ENCODE measurements around the gene EPS8L2. TPM values are rescaled to one million over a fixed set of nuclear protein-coding genes. Genes with fewer than 3 reads are reported as not detected.
A peak's percentile ranks its signal among the peaks of the same experiment; 100 is the strongest.

Gene EPS8L2
- total RNA-seq, 1 experiment from 2014 or later, result 10.6 TPM

DNA sequence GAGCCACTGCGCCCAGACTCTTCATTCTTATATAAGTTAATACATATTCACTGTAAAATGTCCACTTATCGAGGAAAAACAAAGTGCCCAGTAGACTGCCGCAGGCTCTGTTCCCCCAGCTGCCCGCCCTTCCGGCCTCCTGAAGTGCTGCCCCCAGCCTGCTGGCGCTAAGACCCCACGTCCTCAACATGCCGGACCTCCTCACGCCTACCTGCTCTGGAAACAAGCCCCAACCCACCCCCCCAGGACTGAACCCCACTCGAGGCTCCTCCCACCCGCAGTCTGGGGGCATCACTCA is 70.2 kb downstream of the EPS8L2 start:
- no peak for DNase-seq (ENCODE audit: low read depth)

DNA sequence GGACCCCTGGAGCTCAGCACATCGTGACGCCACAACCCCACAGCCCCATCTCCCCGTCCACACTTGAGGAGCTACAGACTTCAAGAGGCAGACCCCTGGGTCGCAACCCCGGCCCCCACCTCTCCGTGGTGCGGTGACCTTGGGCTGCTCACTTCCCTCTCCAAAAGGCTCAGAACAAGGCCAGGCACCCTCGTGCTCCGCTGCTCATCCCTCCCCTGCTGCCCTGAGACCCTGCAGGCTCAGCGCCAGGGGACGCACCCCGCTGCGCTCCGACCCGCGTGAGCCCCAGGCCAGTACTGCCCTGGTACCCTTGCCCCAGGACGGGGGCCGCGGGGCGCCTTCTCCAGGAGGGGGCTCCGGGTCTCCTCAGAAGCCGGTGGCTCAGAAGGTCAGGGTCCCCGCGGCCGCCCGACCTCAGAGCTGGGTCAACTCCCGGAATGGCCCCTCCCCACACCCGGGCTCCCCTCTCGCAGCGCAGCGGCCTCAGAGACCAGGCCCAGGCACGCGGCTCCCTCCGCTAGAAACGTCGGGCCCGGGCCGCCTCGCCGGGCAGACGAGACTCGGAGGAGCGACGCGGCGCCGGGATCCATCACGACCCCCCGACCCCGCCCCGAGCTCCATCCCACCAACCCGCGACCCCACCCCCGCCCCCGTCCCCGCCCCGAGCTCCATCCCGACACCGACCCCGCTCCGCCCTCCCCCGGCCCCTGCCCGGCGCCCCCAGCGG is 70.7 kb downstream of the EPS8L2 start:
- DNase-seq (ENCODE audit: low read depth), result peak; percentile 31

Other genes starting within 250 kb of the EPS8L2 start
- gene RNH1, start 199.0 kb upstream of the EPS8L2 start, total RNA-seq (2014; rRNA removed; shearing (Covaris generic)), result 169 and 259 TPM in 2 replicates
- 56.9 and 110 TPM in 2 replicates for gene HRAS, start 170.7 kb upstream of the EPS8L2 start, total RNA-seq (2014; rRNA removed; shearing (Covaris generic))
- gene LRRC56, start 168.7 kb upstream of the EPS8L2 start, total RNA-seq (2014; rRNA removed; shearing (Covaris generic)), result 0.25 and 0.34 TPM in 2 replicates
- 1.1 and 3.8 TPM in 2 replicates for gene LMNTD2, start 145.5 kb upstream of the EPS8L2 start, total RNA-seq (2014; rRNA removed; shearing (Covaris generic))
- 53.4 and 56.0 TPM in 2 replicates for gene RASSF7, start 145.3 kb upstream of the EPS8L2 start, total RNA-seq (2014; rRNA removed; shearing (Covaris generic))
- 17.0 and 24.3 TPM in 2 replicates for gene PHRF1, start 129.8 kb upstream of the EPS8L2 start, total RNA-seq (2014; rRNA removed; shearing (Covaris generic))
- gene IRF7, start 90.3 kb upstream of the EPS8L2 start, total RNA-seq (2014; rRNA removed; shearing (Covaris generic)), result not detected in 2 replicates
- not detected in 2 replicates for gene CDHR5, start 81.3 kb upstream of the EPS8L2 start, total RNA-seq (2014; rRNA removed; shearing (Covaris generic))
- not detected in 2 replicates for gene SCT, start 79.0 kb upstream of the EPS8L2 start, total RNA-seq (2014; rRNA removed; shearing (Covaris generic))
- not detected in 2 replicates for gene DRD4, start 69.0 kb upstream of the EPS8L2 start, total RNA-seq (2014; rRNA removed; shearing (Covaris generic))
- gene DEAF1, start 11.0 kb upstream of the EPS8L2 start, total RNA-seq (2014; rRNA removed; shearing (Covaris generic)), result 31.0 and 50.8 TPM in 2 replicates
- gene TMEM80, start 10.4 kb upstream of the EPS8L2 start, total RNA-seq (2014; rRNA removed; shearing (Covaris generic)), result 7.9 and 14.9 TPM in 2 replicates
- 247 and 252 TPM in 2 replicates for gene TALDO1, start 41.2 kb downstream of the EPS8L2 start, total RNA-seq (2014; rRNA removed; shearing (Covaris generic))
- 22.5 and 25.6 TPM in 2 replicates for gene GATD1, start 71.3 kb downstream of the EPS8L2 start, total RNA-seq (2014; rRNA removed; shearing (Covaris generic))
- gene CEND1, start 83.9 kb downstream of the EPS8L2 start, total RNA-seq (2014; rRNA removed; shearing (Covaris generic)), result not detected in 2 replicates
- 7.5 and 26.5 TPM in 2 replicates for gene SLC25A22, start 92.0 kb downstream of the EPS8L2 start, total RNA-seq (2014; rRNA removed; shearing (Covaris generic))
- gene PIDD1, start 99.0 kb downstream of the EPS8L2 start, total RNA-seq (2014; rRNA removed; shearing (Covaris generic)), result 3.3 and 8.2 TPM in 2 replicates
- 714 and 877 TPM in 2 replicates for gene RPLP2, start 103.7 kb downstream of the EPS8L2 start, total RNA-seq (2014; rRNA removed; shearing (Covaris generic))
- gene PNPLA2, start 112.7 kb downstream of the EPS8L2 start, total RNA-seq (2014; rRNA removed; shearing (Covaris generic)), result 27.8 and 50.0 TPM in 2 replicates
- 2.1 and 9.6 TPM in 2 replicates for gene CRACR2B, start 121.7 kb downstream of the EPS8L2 start, total RNA-seq (2014; rRNA removed; shearing (Covaris generic))
- gene CD151, start 126.7 kb downstream of the EPS8L2 start, total RNA-seq (2014; rRNA removed; shearing (Covaris generic)), result 588 and 642 TPM in 2 replicates
- 147 and 201 TPM in 2 replicates for gene POLR2L, start 136.3 kb downstream of the EPS8L2 start, total RNA-seq (2014; rRNA removed; shearing (Covaris generic))
- gene TSPAN4, start 136.6 kb downstream of the EPS8L2 start, total RNA-seq (2014; rRNA removed; shearing (Covaris generic)), result 207 and 240 TPM in 2 replicates
- gene CHID1, start 204.6 kb downstream of the EPS8L2 start, total RNA-seq (2014; rRNA removed; shearing (Covaris generic)), result 88.2 and 92.6 TPM in 2 replicates
- 40.9 and 49.3 TPM in 2 replicates for gene AP2A2, start 219.6 kb downstream of the EPS8L2 start, total RNA-seq (2014; rRNA removed; shearing (Covaris generic))